ENCODE data around the gene OPRM1.
"Not testable (repeated sequence)": the region's sequence is repeated elsewhere in the genome, so short reads cannot be mapped to it uniquely, and the experiment has no call there.

The OPRM1 gene

GRCh38 chr6:154165478-154165877, 126.4 kb downstream of the OPRM1 start:
- no peak overlapping the region for H3K4me3 ChIP-seq (ENCODE audit: control insufficient read depth, low read depth, low read length)
- TF ChIP-seq CTCF (conservative IDR thresholded peaks at IDR 0.05; ENCODE audit: control insufficient read depth, insufficient read depth, low read depth, low read length), result no peak
- no peak for DNase-seq (ENCODE audit: low read depth)

- TF ChIP-seq CTCF (conservative IDR thresholded peaks at IDR 0.05; ENCODE audit: control insufficient read depth, insufficient read depth, low read depth, low read length), result no peak
- no peak for DNase-seq (ENCODE audit: low read depth)
- H3K4me3 ChIP-seq (ENCODE audit: control insufficient read depth, low read depth, low read length), result no peak overlapping the region
These were observed 127.1 kb downstream of the OPRM1 start for GRCh38 chr6:154166140-154166539.

GRCh38 chr6:154167126-154167525, 128.1 kb downstream of the OPRM1 start:
- H3K4me3 ChIP-seq (ENCODE audit: control insufficient read depth, low read depth, low read length), result no peak overlapping the region
- DNase-seq (ENCODE audit: low read depth), result no peak
- no peak for TF ChIP-seq CTCF (conservative IDR thresholded peaks at IDR 0.05; ENCODE audit: control insufficient read depth, insufficient read depth, low read depth, low read length)

- DNase-seq (ENCODE audit: low read depth), result no peak
- no peak for TF ChIP-seq CTCF (conservative IDR thresholded peaks at IDR 0.05; ENCODE audit: control insufficient read depth, insufficient read depth, low read depth, low read length)
- H3K4me3 ChIP-seq (ENCODE audit: control insufficient read depth, low read depth, low read length), result no peak overlapping the region
These were observed 130.3 kb downstream of the OPRM1 start for GRCh38 chr6:154169193-154169847.

DNA sequence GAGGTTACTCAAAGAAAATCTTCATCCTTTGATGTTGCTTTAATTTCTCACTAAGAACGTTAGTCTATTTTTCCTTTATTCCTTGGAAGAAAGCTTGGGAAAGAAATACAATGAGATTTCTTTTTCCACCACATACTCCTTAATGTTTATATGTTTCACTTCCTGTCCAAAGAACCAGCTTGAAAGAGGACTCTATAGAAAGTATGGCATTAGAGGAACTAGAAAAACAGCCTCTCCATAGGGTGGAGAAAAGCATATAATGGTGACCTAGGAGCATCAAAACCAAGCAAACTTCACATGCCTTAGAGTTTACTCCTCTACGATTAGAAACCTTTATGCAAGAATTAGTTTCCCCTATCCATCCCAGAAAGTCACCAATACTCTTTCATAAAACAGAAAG, 131.1 kb downstream of the OPRM1 start:
- TF ChIP-seq CTCF (conservative IDR thresholded peaks at IDR 0.05; ENCODE audit: control insufficient read depth, insufficient read depth, low read depth, low read length), result no peak
- DNase-seq (ENCODE audit: low read depth), result no peak
- H3K4me3 ChIP-seq (ENCODE audit: control insufficient read depth, low read depth, low read length), result no peak overlapping the region

DNA sequence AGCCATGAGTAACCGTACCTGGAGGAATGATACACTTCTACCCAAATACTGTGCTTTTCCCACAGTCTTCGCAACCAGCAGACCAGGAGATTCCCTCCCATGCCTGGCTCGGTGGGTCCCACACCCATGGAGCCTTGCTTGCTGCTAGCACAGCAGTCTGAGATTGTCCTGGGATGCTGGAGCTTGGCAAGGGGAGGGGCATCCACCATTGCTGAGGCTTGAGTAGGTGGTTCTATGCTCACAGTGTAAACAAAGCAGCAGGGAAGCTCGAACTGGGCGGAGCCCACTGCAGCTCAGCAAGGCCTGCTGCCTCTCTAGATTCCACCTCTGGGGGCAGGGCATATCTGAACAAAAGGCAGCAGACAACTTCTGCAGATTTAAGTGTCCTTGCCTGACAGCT, 133.4 kb downstream of the OPRM1 start:
- not testable (repeated sequence) for DNase-seq (ENCODE audit: low read depth)

GRCh38 chr6:154179434-154179833, 140.4 kb downstream of the OPRM1 start:
- no peak overlapping the region for H3K4me3 ChIP-seq (ENCODE audit: control insufficient read depth, low read depth, low read length)
- DNase-seq (ENCODE audit: low read depth), result no peak
- TF ChIP-seq CTCF (conservative IDR thresholded peaks at IDR 0.05; ENCODE audit: control insufficient read depth, insufficient read depth, low read depth, low read length), result no peak

More for the DNA sequence above, 133.4 kb downstream of the OPRM1 start:
- H3K4me3 ChIP-seq (ENCODE audit: control insufficient read depth, low read depth, low read length), result not testable (repeated sequence)
